Stimulated activated CD4-positive, alpha-beta T cell treated with anti-CD3 and anti-CD28 coated beads, Interleukin-2, amount 100 ng/mL, for 24 hours (primary cell): ENCODE results near the gene FNBP1L.
"Not testable (repeated sequence)": the region's sequence is repeated elsewhere in the genome, so short reads cannot be mapped to it uniquely, and the experiment has no call there.

Experiments
- DNase-seq, 2 donors: peaks; one replicate each; pipeline ENCODE4 v3.0.0-alpha.2; 2020

Gene FNBP1L

DNA sequence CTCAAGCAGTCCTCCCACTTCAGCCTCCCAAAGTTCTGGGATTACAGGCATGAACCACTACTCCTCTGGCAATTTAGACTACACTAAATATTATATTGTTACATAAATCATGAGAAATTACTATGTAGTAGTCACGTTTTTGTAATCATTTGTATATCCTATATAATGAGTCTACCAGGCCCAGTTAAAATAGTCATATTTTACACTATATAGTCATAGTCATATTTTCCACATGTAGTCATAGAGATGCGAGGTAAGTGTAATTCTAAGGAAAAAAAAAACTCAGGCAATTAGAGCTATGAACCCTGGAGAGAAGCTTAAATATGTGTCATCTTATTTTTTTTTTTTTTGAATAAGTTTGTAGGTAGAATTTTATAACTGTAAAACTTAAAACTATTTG lies 90.0 kb downstream of the FNBP1L start:
- DNase-seq = no peak

DNA sequence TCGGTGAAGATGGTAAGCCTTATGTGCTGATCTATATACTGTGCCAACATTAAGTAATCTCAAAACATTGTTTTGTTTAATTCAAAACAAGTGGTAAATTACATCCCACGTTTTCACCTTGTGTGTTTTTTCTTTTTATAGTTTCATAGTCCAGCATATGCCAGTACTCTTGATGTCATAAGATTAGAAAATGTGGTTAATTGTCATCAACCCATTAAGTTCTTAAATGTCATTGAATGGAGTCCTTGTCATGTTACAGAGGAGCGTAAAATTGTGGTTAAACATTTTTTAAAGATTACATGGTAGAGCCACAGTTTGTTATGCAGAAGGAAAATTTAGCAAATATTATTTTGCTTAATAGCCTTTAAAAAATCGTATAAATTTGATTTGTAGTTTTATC lies 93.1 kb downstream of the FNBP1L start:
- no peak for DNase-seq

DNA sequence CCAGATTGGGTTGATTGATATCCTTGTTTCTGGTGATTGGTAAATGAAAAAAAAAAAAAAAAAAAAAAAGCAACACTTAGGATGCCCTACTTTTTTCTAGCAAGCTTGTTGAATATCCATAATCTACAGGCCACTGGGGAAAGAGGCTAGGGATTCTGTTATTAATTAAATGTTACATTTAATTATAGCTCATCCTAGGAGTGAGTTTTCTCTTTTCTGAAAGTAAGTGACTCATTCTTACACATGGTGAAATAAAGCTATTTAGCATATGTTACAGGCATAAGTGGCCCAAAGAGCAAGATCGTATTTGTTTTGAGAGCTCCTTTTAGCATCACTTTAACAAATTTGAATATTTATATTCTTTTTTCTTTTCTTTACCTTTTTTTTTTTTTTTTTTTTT lies 94.5 kb downstream of the FNBP1L start:
- DNase-seq = no peak

DNA sequence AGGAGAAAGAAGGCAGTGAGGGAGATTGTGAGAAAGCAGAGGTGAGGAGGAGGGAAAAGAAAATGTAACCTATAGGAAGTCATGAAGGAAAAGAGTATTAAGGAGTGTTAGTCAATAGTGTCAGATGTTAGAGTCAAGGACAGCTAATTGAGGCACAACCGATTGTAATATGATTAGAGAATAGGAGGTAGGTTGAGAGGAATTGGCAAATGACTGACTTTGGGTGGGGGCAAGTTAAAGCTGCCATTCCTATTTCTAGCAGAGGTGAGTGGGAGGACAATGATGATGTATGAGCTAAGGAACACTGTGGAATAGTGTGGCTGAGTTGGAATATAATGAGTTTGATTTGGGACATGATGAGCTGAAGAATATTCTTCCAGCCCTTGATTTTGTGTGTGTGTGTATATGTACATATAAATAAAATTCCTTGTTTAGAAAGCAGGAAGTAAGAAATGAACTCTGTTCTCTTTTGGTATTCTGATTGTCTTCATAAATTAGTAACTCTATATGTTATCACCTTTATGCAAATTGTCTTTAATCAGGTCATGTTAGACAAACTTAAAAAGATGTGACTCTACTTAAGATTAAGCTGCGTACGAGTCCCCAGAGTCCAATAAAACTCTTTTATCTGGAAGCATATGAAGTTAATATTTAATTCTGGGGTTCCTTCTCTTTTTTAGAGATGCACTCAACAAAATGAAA lies 98.4 kb downstream of the FNBP1L start:
- DNase-seq = no peak

DNA sequence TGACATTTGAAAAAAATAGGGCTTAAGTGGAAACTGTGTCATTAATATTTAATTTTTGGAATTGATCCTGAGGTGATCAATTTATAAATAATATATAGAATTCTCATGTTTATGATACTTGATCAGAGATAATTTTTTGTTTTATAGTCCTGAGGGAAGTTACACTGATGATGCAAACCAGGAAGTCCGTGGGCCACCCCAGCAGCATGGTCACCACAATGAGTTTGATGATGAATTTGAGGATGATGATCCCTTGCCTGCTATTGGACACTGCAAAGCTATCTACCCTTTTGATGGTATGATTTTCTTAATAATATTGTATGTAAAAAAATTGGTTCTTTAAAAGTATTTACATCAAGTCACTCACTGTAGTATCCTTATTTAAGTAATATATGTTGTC lies 101.2 kb downstream of the FNBP1L start:
- DNase-seq = no peak

DNA sequence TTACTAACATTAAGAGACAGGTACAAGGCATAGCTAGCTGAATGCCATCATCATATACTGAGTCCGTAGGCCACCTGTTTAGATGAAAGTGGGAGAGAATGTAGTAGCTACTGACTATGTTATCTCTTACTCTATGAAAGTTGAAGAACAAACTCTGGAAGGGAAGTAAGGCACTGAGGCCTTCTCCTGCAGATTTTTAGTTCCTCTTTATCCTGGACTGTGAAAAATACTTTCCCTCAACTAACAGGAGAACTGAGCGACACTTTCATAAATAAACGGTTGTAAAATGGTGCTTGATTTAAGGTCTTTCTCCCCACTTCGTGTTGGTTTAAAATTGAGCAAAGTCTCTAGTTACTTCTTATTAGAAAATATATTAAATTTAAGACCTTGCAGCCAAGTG lies 101.9 kb downstream of the FNBP1L start:
- no peak for DNase-seq

DNA sequence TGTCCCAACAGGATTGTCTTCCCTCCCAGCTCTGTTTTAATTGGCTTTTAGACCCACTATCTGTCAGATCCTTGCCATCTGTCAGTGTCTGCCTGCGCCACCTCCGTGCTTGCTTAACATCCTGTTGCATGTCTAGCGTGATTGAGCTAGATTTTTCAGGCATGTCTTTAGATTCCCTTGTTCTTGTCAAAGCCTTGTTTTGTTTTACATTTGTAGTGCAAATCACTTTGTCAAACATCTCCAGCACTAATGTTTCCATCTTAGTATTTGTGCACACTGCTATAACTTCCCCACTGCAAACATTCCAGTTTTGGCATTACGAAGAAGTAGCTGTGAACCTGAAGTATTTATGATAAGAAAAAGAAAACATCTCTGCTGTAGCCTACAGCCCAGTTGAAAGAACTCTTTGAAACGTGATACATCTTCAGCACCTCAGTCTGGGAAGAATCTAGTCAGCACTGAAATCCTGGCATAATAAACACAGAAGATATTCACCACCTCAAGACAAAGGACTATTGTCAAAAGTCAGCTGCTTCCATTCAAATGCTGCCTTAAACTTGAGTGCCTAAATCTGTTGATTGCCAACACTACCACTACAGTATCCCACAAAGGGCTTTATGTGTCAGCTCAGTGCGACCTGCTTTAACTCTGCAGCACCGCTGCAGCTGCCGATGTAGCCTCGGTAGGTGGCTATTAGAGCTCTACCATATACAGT lies 105.0 kb downstream of the FNBP1L start:
- no peak for DNase-seq

DNA sequence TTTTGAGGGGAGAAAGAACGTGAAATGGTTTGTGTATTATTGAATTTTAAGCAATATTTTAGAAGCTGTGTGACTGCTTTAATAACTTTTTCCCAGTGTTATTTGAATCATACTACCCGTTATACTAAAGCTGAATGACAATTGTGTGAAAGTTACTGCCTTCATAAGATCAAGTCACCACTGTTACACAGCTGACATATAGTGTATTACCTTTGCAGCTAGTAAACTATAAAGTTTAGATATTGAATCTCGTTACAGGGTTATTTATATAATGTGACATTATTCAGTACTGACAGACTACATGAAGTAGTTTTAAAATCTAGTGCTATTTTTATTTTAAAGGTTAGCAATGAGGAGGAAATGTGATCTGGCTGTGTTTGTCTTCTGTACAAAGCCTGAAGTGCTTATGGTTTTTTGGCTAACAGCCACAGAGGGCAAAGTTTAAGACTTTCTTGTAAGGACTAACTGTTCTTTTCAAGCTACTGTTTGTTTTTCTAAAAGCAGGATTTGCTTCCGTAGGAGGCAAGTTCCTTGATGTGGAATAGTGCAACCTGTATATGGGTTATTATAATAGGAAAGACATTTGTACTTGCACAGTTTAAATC lies 106.1 kb downstream of the FNBP1L start:
- not testable (repeated sequence) for DNase-seq

DNA sequence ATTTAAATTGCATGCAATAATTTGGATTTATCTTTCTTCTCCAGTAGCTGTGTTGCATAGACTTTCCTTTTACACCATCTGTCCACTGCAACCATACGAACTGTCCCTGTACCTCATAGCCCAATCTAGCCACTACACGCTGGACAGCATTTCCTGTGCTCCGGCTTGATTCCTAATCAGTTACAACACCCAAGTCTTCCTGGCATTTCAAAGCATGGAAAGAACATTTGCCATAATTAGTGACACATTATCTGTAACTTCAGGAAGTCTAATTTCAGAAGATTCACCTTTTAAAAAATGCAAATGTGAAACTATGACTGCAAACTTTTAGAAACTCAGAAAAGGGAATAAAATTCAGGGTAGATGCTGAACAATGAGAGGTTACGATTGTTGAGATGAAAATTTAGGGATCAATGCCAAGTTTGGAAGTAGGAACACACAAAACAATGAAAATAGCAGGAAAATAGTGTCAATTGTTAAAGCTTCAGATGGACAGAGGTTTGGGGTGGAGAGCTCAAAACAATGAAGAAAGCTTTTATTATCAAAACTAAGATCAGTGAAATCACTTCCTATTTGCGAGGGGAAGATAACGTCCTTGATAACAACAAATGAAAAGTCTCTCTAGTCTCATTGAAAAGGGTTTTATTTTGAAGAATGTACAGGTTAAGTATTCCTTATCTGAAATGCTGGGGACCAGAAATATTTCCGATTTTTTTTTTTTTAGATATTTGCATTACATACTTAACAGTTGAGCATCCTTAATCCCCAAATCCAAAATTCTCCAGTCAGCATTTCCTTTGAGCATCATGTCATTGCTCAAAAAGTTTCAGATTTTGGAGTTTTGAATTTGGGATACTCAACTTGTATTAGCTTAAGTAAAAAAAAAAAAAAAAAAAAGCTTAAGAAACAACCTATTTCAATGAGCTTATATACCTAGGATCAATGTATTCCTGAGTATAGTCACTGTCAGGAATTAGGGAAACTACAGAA lies 107.3 kb downstream of the FNBP1L start:
- no peak for DNase-seq

DNA sequence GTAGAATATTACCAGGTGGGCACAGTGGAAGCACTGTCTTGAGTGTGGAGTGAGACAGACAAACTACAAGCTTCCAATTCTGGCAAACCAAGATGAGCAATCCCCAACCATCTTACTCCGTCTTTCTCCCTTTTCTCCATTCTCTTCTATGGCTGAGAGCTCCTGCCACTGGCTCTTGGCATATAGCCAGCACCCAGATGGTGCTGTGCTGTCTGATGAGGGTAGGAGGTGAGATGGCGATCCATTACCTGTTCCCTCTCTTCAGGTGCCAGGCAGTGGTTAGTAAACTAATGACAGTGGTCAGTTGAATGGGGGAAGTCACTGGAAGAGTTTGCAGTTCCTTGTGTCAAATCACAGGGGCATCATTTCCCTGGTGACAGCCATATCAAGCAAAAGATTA lies 108.4 kb downstream of the FNBP1L start:
- no peak for DNase-seq

DNA sequence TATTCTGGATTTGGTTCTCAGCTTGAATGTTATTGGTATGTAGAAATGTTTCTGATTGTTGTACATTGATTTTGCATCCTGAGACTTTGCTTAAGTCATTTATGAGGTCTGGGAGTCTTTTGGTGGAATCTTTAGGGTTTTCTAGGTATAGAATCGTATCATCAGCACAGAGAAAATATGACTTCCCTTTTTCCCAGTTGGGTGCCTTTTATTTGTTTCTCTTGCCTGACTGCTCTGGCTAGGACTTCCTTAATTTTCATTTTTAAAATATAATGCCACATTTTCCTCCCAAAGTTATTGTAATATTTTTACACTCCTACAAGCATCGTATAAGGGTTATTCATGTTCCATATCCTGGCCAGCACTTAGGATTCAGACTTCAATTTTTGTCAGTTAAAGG lies 111.1 kb downstream of the FNBP1L start:
- DNase-seq = no peak

DNA sequence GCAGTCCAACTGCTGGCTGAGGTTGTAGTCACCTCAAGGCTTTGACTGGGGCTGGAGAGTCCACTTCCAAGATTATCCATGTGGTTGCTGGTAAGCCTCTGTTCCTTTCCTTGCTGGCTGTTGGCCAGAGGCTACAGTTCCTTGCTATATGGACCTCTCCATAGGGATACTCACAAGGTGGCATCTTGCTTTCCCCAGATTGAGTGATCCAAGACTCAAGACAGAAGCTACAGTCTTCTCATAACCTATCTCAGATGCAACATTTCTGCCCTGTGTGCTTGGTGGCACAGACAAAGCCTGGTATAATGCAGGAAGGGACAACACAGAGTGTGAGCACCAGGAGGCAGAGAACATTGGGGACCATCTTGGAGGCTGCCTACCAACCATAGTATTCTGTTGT lies 111.8 kb downstream of the FNBP1L start:
- DNase-seq = no peak

DNA sequence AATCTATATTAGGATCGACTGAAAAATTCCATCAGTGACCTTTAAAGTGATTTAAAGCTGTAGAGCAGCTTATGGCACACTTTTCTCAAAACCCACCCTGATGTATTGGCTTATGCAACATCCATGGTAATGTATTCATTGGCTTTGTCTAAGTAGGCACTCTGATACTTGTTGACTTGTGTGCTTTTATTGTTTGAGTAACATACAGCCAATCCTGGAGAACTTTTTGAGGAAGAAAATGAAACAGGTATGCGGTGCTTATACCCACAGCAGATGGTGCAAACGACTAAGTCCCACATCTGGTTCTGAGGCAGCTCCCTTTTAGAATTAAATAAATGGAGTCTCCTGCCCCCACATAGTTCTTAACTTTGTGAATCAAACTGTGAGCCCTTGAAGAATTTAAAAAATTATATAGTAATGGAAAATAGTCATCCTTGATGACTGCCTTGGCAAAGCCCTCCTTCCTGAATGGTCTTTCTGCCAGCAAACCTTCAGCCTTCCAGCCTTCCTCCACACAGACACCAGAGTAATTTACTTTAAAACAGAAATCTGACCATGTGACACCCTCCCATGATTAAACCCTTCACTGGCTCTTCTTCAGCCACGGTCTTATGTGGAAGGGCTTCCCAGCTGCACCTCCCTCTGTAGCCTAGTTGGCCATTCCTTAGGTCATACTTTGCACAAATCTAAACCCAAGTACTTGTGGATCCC lies 117.7 kb downstream of the FNBP1L start:
- no peak for DNase-seq

DNA sequence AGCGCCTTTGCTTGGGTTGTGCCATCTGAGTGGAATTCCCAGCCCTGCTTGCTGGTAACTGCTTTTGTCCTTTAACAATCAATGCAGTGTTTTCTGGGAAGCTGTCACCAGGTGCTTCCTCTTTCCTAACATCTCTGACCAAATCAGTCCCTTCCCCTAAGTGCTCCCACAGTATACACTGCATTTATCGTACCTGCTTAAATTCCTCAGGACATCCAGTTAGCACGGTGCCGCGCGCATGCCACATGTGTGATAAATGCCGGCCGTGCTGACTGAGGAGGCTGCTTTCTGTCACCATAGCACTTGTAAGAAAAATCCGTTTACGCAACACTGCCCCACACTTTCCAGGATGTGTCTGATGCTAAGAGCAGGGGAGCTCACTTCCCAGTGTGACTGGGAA lies 118.3 kb downstream of the FNBP1L start:
- no peak for DNase-seq

DNA sequence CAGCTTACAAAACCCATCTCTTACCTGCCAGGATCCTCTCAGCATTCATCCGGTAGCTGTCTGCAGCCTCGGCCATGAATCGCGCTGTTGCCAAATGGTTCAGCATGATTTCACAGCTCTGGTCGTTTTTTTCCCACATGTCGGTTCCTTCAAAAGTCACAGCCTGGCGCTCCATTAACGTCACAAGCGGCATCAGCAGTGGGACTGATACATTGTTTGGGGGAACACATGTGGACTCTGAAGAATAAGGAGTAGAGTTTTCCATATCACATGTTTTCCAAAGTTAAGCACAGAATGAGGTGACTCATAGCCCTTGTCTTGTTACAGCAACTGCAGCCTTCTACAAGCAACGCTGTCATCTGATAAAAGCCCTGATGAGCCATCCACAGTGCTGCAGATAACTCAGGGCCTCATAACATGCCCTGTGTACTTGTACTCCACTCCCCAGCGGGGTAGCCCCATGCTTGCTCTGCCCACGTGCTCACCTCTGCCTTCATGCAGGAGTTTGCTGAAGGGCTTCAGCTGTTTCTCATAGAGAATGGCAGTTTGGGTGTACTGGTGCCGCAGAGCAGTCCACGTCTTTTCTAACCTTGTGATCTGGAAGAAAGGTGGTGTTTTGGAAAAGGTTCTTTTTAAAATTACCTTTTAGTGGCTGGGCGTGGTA lies 119.5 kb downstream of the FNBP1L start:
- peak in 1 of 2 donors; percentile 10 for DNase-seq

DNA sequence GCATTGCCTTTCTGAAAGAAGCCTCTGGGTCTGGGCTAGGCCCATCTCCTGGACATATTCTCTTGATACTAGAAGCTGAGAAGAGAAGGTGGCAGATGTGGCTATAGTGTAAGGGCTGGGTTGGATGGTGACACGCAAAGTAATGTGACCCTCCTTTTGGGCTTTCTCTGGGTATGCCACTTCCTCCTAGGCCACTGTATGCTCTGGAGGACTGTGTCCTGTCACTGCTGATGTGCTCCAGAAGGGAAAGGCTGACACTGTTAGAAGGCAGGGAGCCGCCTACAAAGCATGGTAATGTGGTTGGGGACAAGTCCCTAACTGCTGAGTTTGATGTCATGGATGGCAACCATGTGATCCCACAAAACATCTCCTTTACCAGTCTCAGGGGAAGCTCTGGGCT lies 121.6 kb downstream of the FNBP1L start:
- no peak for DNase-seq

DNA sequence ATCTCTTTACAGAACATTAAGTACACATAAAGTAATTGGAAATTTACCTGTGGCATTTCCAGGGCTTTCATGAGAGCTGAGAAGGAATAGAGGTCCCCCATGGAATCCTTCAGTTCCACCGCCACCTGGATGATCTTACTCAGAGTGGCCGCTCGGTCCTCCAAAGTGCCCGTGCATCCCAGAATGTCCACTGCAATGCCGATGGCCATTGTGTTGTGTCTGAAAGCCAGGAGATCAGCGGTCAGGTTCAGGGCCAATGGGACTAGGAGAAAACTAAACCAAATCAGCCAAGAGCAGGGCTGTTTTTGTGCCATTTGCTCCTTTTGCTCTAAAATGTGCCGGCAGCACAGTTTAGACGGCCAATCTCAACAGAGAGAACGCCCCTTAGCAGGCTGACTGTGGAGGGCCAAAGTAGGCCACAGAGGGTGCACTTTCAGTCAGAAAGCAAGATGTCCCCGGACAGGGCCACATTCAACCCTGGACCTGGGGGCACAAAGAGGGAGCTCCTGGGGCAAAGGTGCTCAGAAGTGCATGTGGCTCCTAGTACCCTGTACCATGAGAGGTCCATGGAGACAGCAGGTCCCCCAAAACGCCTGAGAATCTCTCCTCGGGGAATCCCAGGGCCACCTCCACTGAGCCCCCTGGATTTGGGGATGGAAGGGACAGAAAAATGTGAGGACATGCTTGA lies 123.8 kb downstream of the FNBP1L start:
- DNase-seq = no peak

DNA sequence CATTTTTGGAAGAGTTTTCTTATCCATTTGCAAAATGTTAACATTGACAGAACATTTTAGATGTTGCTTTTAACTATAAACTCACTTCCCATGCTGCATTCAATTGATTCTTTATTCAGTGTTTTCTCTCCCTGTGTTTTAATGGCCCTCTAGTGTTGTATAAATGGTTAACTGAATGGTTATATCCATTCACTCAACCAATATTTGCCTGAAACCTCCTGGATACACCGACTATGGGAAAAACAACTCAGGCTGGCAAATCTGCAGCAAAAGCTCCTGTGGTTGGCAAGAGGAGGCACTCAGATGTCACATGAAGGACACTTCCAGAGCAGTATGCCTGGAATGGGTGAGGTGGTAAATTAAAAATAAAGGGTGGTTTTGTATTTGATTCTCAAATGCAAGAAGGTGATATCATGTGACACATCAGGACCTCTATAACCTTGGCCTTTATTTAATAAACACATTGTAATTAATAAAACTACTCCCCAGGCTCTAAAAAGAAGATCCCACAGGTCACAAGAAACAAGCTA lies 126.1 kb downstream of the FNBP1L start:
- no peak for DNase-seq

DNA sequence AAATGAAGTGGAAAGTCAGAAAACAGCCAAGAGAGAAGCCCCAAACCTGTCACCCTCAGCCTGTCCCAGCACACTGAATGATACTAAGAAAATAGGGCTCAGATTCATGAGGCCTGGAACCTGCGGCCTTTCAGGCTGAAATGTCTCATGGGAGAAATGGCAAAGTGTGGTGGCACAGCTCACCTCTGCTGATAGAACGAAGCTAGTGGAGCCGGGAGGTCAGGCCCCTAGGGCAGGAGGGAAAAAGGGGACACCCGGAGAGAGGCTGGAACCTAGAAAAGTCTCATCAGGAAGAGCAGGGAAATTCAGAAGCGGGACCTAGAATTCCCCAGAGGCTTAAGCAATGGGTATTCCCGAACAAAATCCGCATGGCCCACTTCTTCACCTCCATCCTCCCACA lies 126.6 kb downstream of the FNBP1L start:
- DNase-seq = no peak

DNA sequence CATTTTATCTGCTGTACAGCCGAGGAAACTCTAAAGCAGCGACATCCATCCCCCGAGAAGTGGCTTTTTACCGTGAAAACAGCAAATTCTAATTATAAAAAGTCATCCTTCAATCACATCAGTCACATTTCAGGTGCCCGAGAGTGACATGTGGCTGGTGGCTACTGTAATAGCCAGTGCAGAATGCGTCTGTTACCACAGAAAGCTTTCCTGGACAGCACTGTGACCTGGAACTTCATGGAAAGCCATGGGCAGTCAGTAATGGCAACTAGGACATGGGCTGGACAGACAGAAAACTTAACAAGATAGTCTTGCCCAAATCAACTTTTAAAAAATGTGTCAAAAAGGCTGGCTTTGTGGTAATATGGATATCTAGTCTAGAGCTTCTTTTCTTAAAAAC lies 127.1 kb downstream of the FNBP1L start:
- no peak for DNase-seq
